Measurements from ENCODE around the gene ZCCHC24.

Gene ZCCHC24

GRCh38 chr10:79445161-79445976 lies at the start of gene ZCCHC24:
ZCCHC24 (minus strand) TSS chr10:79445624; CDS start chr10:79445440, 184 bp downstream.
- peak; percentile 56 for DNase-seq

- no peak for DNase-seq
Measured at GRCh38 chr10:79493806-79494205, 48.4 kb upstream of the ZCCHC24 start.

- no peak for DNase-seq
Measured at GRCh38 chr10:79492839-79493238, 47.4 kb upstream of the ZCCHC24 start.

- DNase-seq: no peak
Measured at GRCh38 chr10:79492256-79492655, 46.8 kb upstream of the ZCCHC24 start.

GRCh38 chr10:79491143-79491835 lies 45.9 kb upstream of the ZCCHC24 start:
- DNase-seq: no peak

GRCh38 chr10:79490400-79491142 lies 45.1 kb upstream of the ZCCHC24 start:
- peak; percentile 58 for DNase-seq

- no peak for DNase-seq
Measured at GRCh38 chr10:79488870-79489269, 43.4 kb upstream of the ZCCHC24 start.

GRCh38 chr10:79488336-79488735 lies 42.9 kb upstream of the ZCCHC24 start:
- no peak for DNase-seq

GRCh38 chr10:79487296-79488194 lies 42.1 kb upstream of the ZCCHC24 start:
- peak; percentile 51 for DNase-seq

- DNase-seq: no peak
Measured at GRCh38 chr10:79484476-79484875, 39.1 kb upstream of the ZCCHC24 start.

GRCh38 chr10:79483948-79484347 lies 38.5 kb upstream of the ZCCHC24 start:
- DNase-seq: no peak

- no peak for DNase-seq
Measured at GRCh38 chr10:79483299-79483698, 37.9 kb upstream of the ZCCHC24 start.

GRCh38 chr10:79482741-79483140 lies 37.3 kb upstream of the ZCCHC24 start:
- DNase-seq: no peak

GRCh38 chr10:79482304-79482703 lies 36.9 kb upstream of the ZCCHC24 start:
- DNase-seq: no peak

- no peak for DNase-seq
Measured at GRCh38 chr10:79479283-79479909, 34.0 kb upstream of the ZCCHC24 start.

GRCh38 chr10:79477456-79477855 lies 32.0 kb upstream of the ZCCHC24 start:
- DNase-seq: no peak

- DNase-seq: no peak
Measured at GRCh38 chr10:79476645-79477044, 31.2 kb upstream of the ZCCHC24 start.

- DNase-seq: no peak
Measured at GRCh38 chr10:79475877-79476276, 30.5 kb upstream of the ZCCHC24 start.

- DNase-seq: no peak
Measured at GRCh38 chr10:79475119-79475653, 29.8 kb upstream of the ZCCHC24 start.

GRCh38 chr10:79473496-79474095 lies 28.2 kb upstream of the ZCCHC24 start:
- no peak for DNase-seq

- no peak for DNase-seq
Measured at GRCh38 chr10:79472951-79473350, 27.5 kb upstream of the ZCCHC24 start.
